H1 (cell line): Measurements from ENCODE around the gene STAT1. TPM values are rescaled to one million over a fixed set of nuclear protein-coding genes. Genes with fewer than 3 reads are reported as not detected.
A peak's percentile ranks its signal among the peaks of the same experiment; 100 is the strongest.

ENCODE experiments used
- CTCF ChIA-PET: fragments of 300-600 bp; sonication (Branson Sonifier 250); formaldehyde crosslinking; loops from one replicate; lab custom pipeline; 2021; ENCODE audit not compliant: partially characterized antibody; lab: Charles Lee
- POLR2A ChIA-PET: fragments of 300-600 bp; sonication (Branson Sonifier 250); formaldehyde crosslinking; loops from one replicate; lab custom pipeline; 2021; ENCODE audit warnings: inconsistent platforms; ENCODE audit not compliant: partially characterized antibody; lab: Charles Lee
- DNase-seq, 2 experiments: peaks; one replicate each; pipeline versions ENCODE4 v3.0.0 to v3.0.0-alpha.2; 2010 to 2022; ENCODE audit warnings: low spot score in 2 of 2, low read depth in 1 of 2, mixed read lengths in 1 of 2
- FAIRE-seq: peaks from 2 replicates; lab custom pipeline; 2011; peaks lifted over from hg19 to GRCh38; lab: Jason Lieb, UNC
- H2AFZ ChIP-seq: 2 replicates; pipeline ENCODE4 v1.8.1; 2012; ENCODE audit warnings: low read length, inconsistent platforms
- H2AK5ac ChIP-seq: 2 replicates; pipeline ENCODE4 v1.6.1; 2013; ENCODE audit warnings: low read depth, low read length
- H2BK120ac ChIP-seq: replicated peaks from 2 replicates; pipeline ENCODE3; 2013; ENCODE audit warnings: low read depth, low read length, inconsistent platforms
- H2BK12ac ChIP-seq: 2 replicates; pipeline ENCODE4 v1.6.1; 2013; ENCODE audit warnings: low read depth, low read length
- H2BK15ac ChIP-seq: 2 replicates; pipeline ENCODE4 v1.6.1; 2013; ENCODE audit warnings: low read length
- H2BK20ac ChIP-seq: 2 replicates; pipeline ENCODE4 v1.6.1; 2013; ENCODE audit warnings: low read length
- H2BK5ac ChIP-seq: 2 replicates; pipeline ENCODE4 v1.6.1; 2013; ENCODE audit warnings: low read depth, low read length
- H3K14ac ChIP-seq: 2 replicates; pipeline ENCODE4 v1.6.1; 2013; ENCODE audit warnings: inconsistent platforms; ENCODE audit not compliant: insufficient read length
- H3K18ac ChIP-seq: 2 replicates; pipeline ENCODE4 v1.6.1; 2013; ENCODE audit warnings: low read length; ENCODE audit errors: extremely low read depth
- H3K23ac ChIP-seq: 2 replicates; pipeline ENCODE4 v1.6.1; 2013; ENCODE audit warnings: inconsistent platforms; ENCODE audit not compliant: insufficient read length
- H3K23me2 ChIP-seq: 2 replicates; pipeline ENCODE4 v1.6.1; 2013; ENCODE audit warnings: low read depth, low read length
- H3K27ac ChIP-seq: 2 replicates; pipeline ENCODE4 v1.6.1; 2011; ENCODE audit warnings: low read depth, low read length, inconsistent platforms
- H3K27me3 ChIP-seq, 4 experiments: replicated peaks in 1 of 4; 1 replicate in 1 of 4; 2 replicates in 3 of 4; pipeline versions ENCODE4 v1.6.1 to v1.8.1; 2011 to 2013; ENCODE audit warnings: low read length in 3 of 4, mild to moderate bottlenecking in 3 of 4, inconsistent platforms in 2 of 4, mixed read lengths in 2 of 4, moderate library complexity in 1 of 4; ENCODE audit not compliant: control insufficient read depth in 3 of 4, insufficient read depth in 3 of 4; ENCODE audit errors: extremely low read depth in 1 of 4
- H3K36me3 ChIP-seq, 4 experiments: 2 replicates each; pipeline versions ENCODE4 v1.6.1 to v1.8.1; 2011 to 2013; ENCODE audit warnings: mild to moderate bottlenecking in 4 of 4, low read length in 3 of 4, moderate library complexity in 2 of 4, control low read depth in 1 of 4, inconsistent platforms in 1 of 4; ENCODE audit not compliant: insufficient read depth in 4 of 4, control insufficient read depth in 2 of 4
- H3K4ac ChIP-seq: replicated peaks from 2 replicates; pipeline ENCODE3; 2013; ENCODE audit warnings: low read length, low read depth, mixed read lengths, inconsistent platforms; ENCODE audit not compliant: insufficient read length
- H3K4me1 ChIP-seq, 4 experiments: replicated peaks in 1 of 4; 1 replicate in 1 of 4; 2 replicates in 3 of 4; pipeline versions ENCODE4 v1.6.1 to v1.8.1; 2011 to 2013; ENCODE audit warnings: low read length in 3 of 4, inconsistent platforms in 2 of 4, mixed read lengths in 1 of 4; ENCODE audit not compliant: insufficient read depth in 4 of 4, control insufficient read depth in 3 of 4
- H3K4me2 ChIP-seq, 2 experiments: 2 replicates each; pipeline versions ENCODE4 v1.6.1 to v1.8.1; 2011 to 2013; ENCODE audit warnings: low read depth in 2 of 2, low read length in 2 of 2, control low read depth in 1 of 2, inconsistent platforms in 1 of 2, mild to moderate bottlenecking in 1 of 2; ENCODE audit not compliant: insufficient read depth in 1 of 2
- H3K4me3 ChIP-seq, 4 experiments: fragments of 200-600, 300-600 bp in 1 of 4; sonication (generic), shearing (Covaris generic), sonication (Bioruptor Twin) in 1 of 4; 2 replicates each; pipeline versions ENCODE4 v1.5.1 to v1.8.1; 2011 to 2016; ENCODE audit warnings: low read length in 4 of 4, low read depth in 3 of 4, control low read depth in 2 of 4, inconsistent platforms in 2 of 4, mild to moderate bottlenecking in 2 of 4, mixed read lengths in 1 of 4, moderate library complexity in 1 of 4; ENCODE audit not compliant: insufficient read depth in 2 of 4; ENCODE audit errors: extremely low read depth in 1 of 4
- H3K56ac ChIP-seq: replicated peaks from 2 replicates; pipeline ENCODE3; 2013; ENCODE audit warnings: low read depth, mild to moderate bottlenecking, mixed read lengths, low read length, inconsistent platforms; ENCODE audit not compliant: insufficient read length
- H3K79me1 ChIP-seq: 2 replicates; pipeline ENCODE4 v1.6.1; 2013; ENCODE audit warnings: low read depth, low read length, control low read depth
- H3K79me2 ChIP-seq, 2 experiments: 2 replicates each; pipeline versions ENCODE4 v1.6.1 to v1.8.1; 2012 to 2013; ENCODE audit warnings: low read length in 2 of 2, mild to moderate bottlenecking in 2 of 2, inconsistent platforms in 1 of 2; ENCODE audit not compliant: insufficient read depth in 2 of 2, control insufficient read depth in 1 of 2
- H3K9ac ChIP-seq, 4 experiments: replicated peaks in 1 of 4; 1 replicate in 1 of 4; 2 replicates in 3 of 4; pipeline versions ENCODE4 v1.6.1 to v1.8.1; 2011 to 2013; ENCODE audit warnings: low read depth in 3 of 4, low read length in 3 of 4, control low read depth in 2 of 4, mild to moderate bottlenecking in 2 of 4, moderate library complexity in 2 of 4, inconsistent platforms in 1 of 4; ENCODE audit errors: extremely low read depth in 1 of 4
- H3K9me3 ChIP-seq, 2 experiments: 2 replicates each; pipeline versions ENCODE4 v1.6.1 to v1.8.1; 2012 to 2013; ENCODE audit warnings: mild to moderate bottlenecking in 2 of 2, moderate library complexity in 2 of 2, control low read depth in 1 of 2, inconsistent platforms in 1 of 2, low read depth in 1 of 2, low read length in 1 of 2, mixed read lengths in 1 of 2; ENCODE audit not compliant: insufficient read depth in 2 of 2
- H4K20me1 ChIP-seq, 2 experiments: replicated peaks in 1 of 2; 2 replicates each; pipeline versions ENCODE3 to v1.8.1; 2011 to 2013; ENCODE audit warnings: inconsistent platforms in 2 of 2, low read length in 2 of 2, mild to moderate bottlenecking in 1 of 2; ENCODE audit not compliant: insufficient read depth in 2 of 2, control insufficient read depth in 1 of 2
- H4K5ac ChIP-seq: 2 replicates; pipeline ENCODE4 v1.6.1; 2013; ENCODE audit warnings: low read length, low read depth, mixed read lengths, inconsistent platforms; ENCODE audit not compliant: insufficient read length
- H4K8ac ChIP-seq: 2 replicates; pipeline ENCODE4 v1.8.0; 2013; ENCODE audit warnings: mild to moderate bottlenecking, moderate library complexity, low read length, inconsistent platforms; ENCODE audit not compliant: insufficient read depth; ENCODE audit errors: extremely low read depth
- H4K91ac ChIP-seq: replicated peaks from 2 replicates; pipeline ENCODE3; 2013; ENCODE audit warnings: low read length, mixed read lengths, inconsistent platforms; ENCODE audit not compliant: insufficient read length
- MAFK ChIP-seq: IDR thresholded peaks from 2 replicates; pipeline ENCODE4 v1.6.1; 2012; ENCODE audit warnings: low read depth, mild to moderate bottlenecking, improper control_type of control experiment, low read length
- RAD21 ChIP-seq, 2 experiments: IDR thresholded peaks in 1 of 2; conservative IDR thresholded peaks in 1 of 2; 2 replicates each; pipeline ENCODE4 v1.6.1; 2011; ENCODE audit warnings: low read depth in 2 of 2, low read length in 2 of 2, improper control_type of control experiment in 1 of 2, inconsistent platforms in 1 of 2, mild to moderate bottlenecking in 1 of 2, moderate library complexity in 1 of 2
- WGBS, 2 experiments: shearing (Covaris generic) in 1 of 2; methylation state at CpG; one replicate each; pipeline versions ENCODE4 v1.1.6 to v1.1.7; 2013 to 2015; ENCODE audit warnings: low lambda C conversion rate in 2 of 2, mixed read lengths in 2 of 2, inconsistent platforms in 1 of 2, low coverage in 1 of 2, missing lambda C conversion rate in 1 of 2; ENCODE audit not compliant: insufficient replicate concordance in 2 of 2, insufficient coverage in 1 of 2, insufficient read length in 1 of 2; ENCODE audit errors: extremely low coverage in 1 of 2, missing lambda C conversion rate in 1 of 2; 5-methylcytosine and 5-hydroxymethylcytosine counted together
- polyA plus RNA-seq, 7 experiments: library from polyadenylated mRNA; depleted of rRNA in 3 of 7; stranded (reverse) in 5 of 7; unstranded in 2 of 7; fragments of >200 nt in 5 of 7; fragments of 200-250 nt in 2 of 7; gene quantifications; 1 replicate in 5 of 7; 2 replicates in 1 of 7; 4 replicates in 1 of 7; pipeline versions ENCODE4 v1.2.1 to v1.2.3, GENCODE V29; 2011 to 2013; ENCODE audit warnings: missing spikeins in 2 of 7, mixed read lengths in 2 of 7
- total RNA-seq: library from RNA; stranded (reverse); fragmentation: NEBNext Ultra II Directional; extraction: Animal tissue kit (Norgen Biotek cat#: 25700); gene quantifications from 2 replicates; pipeline ENCODE4 v1.2.1, GENCODE V29; 2021

Gene STAT1
- total and polyA plus RNA-seq, 2 of the 8 experiments (the other 6 are each of a cell fraction or from before 2014, with no cell fraction given), result 20.3 to 43.0 TPM

- DNase-seq, result no peak
- Histone ChIP-seq H3K4me3 (no peak overlapping the region), H2BK5ac (no peak overlapping the region), H3K79me1 (no peaks in the 10 kb centered on the region), H3K23ac (no peak overlapping the region), H4K20me1 (no peaks in the 10 kb centered on the region), H3K23me2 (no peaks in the 10 kb centered on the region; the same call in 1 of the 2 replicates), H2BK20ac (no peak overlapping the region), H4K8ac (no peak overlapping the region), H3K79me2 (no peaks in the 10 kb centered on the region), H2AFZ (no peak overlapping the region), H3K27me3 (peaks cover 0 to 1% (median 0%) of the 10 kb centered on the region in 4 experiments; a peak in 1 of 7 replicates), H2BK15ac (no peak overlapping the region), H3K4me2 (no peak overlapping the region), H3K9me3 (no peaks in the 10 kb centered on the region), H4K5ac (no peak overlapping the region), H3K36me3 (no peaks in the 10 kb centered on the region), H2BK12ac (no peak overlapping the region), H3K27ac (no peak overlapping the region), H4K91ac (no peak overlapping the region), H3K14ac (no peak overlapping the region), H3K4ac (no peak overlapping the region), H2BK120ac (no peak overlapping the region), H3K9ac (no peak overlapping the region), H3K18ac (no peak overlapping the region), H2AK5ac (no peak overlapping the region), H3K4me1 (peaks cover 0 to 3% (median 1%) of the 10 kb centered on the region in 4 experiments; a peak in 2 of 7 replicates), H3K56ac (no peak overlapping the region)
- TF ChIP-seq MAFK (no peak), RAD21 (IDR thresholded peaks at IDR 0.05 in 1 of 2, conservative IDR thresholded peaks at IDR 0.05 in 1 of 2; ENCODE audit: low read depth in 2 of 2, low read length in 2 of 2) (peak in 1 of 2 experiments; percentile 10; a peak in 1 of 4 replicates)
- CTCF ChIA-PET, result interaction anchor here (0.8 to 1.6 kb wide), 7 partner anchors 12 to 166 kb away, joined by 3 to 9 read pairs (median 4); no protein-coding TSS in a partner anchor
- POLR2A ChIA-PET, result interaction anchor here (0.6 to 1.0 kb wide), 3 partner anchors 14 to 702 kb away, joined by 3 to 5 read pairs (median 3); no protein-coding TSS in a partner anchor
- 81% methylated on average over 2 of the region's 2 CpGs; no CpG with 5 or more reads in 1 of the 2 experiments for WGBS, 2 experiments
- FAIRE-seq, result no peak
Observed at GRCh38 chr2:190947711-190948251, 66.2 kb downstream of the STAT1 start.
